Ishikawa (cell line): ENCODE data around the gene APOBEC4.

Experiments
- EGR1 ChIP-seq: IDR thresholded peaks from 2 replicates; pipeline ENCODE4 v1.6.1; 2012
- EP300 ChIP-seq: IDR thresholded peaks from 2 replicates; pipeline ENCODE4 v1.6.1; 2012; ENCODE audit warnings: borderline replicate concordance
- NFIC ChIP-seq: IDR thresholded peaks from 2 replicates; pipeline ENCODE4 v1.6.1; 2012
- TAF1 ChIP-seq: IDR thresholded peaks from 2 replicates; pipeline ENCODE4 v1.6.1; 2012; ENCODE audit warnings: low read depth, mild to moderate bottlenecking
- TF ChIP-seq, protein P1 (sequence below): IDR thresholded peaks from 2 replicates; pipeline ENCODE4 v1.6.1; 2012

DNA sequence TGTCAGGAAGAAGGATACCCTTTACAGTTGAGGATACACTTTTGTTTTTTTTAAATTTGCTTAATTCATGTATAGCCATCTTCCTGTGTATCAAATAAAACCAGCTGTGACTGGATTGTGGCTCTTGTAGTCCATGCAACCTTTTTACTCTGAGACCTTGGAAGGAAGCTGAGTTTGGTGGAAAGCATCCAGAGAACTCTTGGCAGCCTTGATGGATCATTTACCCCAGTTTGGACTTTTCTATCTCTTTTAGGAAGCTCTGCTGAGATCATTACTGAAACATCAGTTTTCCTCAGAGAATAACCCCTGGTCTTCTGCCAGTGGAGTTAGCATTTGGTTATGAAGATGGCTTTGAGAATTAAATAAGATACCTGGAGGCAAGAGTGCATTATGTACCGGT, 21.2 kb upstream of the APOBEC4 start:
- TF ChIP-seq TAF1 (no peak), NFIC (no peak), EP300 (no peak), EGR1 (no peak)
- TF ChIP-seq, protein P1, sequence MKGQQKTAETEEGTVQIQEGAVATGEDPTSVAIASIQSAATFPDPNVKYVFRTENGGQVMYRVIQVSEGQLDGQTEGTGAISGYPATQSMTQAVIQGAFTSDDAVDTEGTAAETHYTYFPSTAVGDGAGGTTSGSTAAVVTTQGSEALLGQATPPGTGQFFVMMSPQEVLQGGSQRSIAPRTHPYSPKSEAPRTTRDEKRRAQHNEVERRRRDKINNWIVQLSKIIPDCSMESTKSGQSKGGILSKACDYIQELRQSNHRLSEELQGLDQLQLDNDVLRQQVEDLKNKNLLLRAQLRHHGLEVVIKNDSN, result no peak
